Sigmoid colon (tissue), 7 donors: ENCODE measurements around the gene RABGGTA. TPM values are rescaled to one million over a fixed set of nuclear protein-coding genes. Genes with fewer than 3 reads are reported as not detected.

ENCODE experiments used
- DNase-seq: peaks from one replicate; pipeline ENCODE4 v3.0.0-alpha.2; 2019
- H3K27ac ChIP-seq, 4 donors: fragments of 200-600 bp; sonication (generic); one replicate each; pipeline ENCODE4 v1.5.1; 2016 to 2019; ENCODE audit warnings: mild to moderate bottlenecking in 1 of 4
- H3K27me3 ChIP-seq, 3 donors: fragments of 200-600 bp; sonication (generic); one replicate each; pipeline ENCODE4 v1.5.1; 2019; ENCODE audit warnings: mild to moderate bottlenecking in 1 of 3
- H3K36me3 ChIP-seq, 4 donors: fragments of 200-600 bp; sonication (generic); one replicate each; pipeline ENCODE4 v1.5.1; 2016 to 2019
- H3K4me1 ChIP-seq, 4 donors: fragments of 200-600 bp; sonication (generic); one replicate each; pipeline ENCODE4 v1.5.1; 2017 to 2019
- H3K4me3 ChIP-seq, 4 donors: fragments of 200-600 bp; sonication (generic); one replicate each; pipeline ENCODE4 v1.5.1; 2017 to 2019; ENCODE audit warnings: mild to moderate bottlenecking in 2 of 4, moderate library complexity in 1 of 4
- H3K9me3 ChIP-seq, 4 donors: fragments of 200-600 bp in 3 of 4; sonication (generic) in 3 of 4; one replicate each; pipeline versions ENCODE4 v1.5.1 to v1.6.1; 2013 to 2019
- CTCF ChIP-seq, 4 experiments: fragments of 450-650 bp in 3 of 4; fragments of 200-600 bp in 1 of 4; IDR thresholded peaks; one replicate each; pipeline ENCODE4 v1.5.1; 2016 to 2019; ENCODE audit warnings: antibody characterized with exemption in 4 of 4, mild to moderate bottlenecking in 3 of 4, moderate library complexity in 2 of 4
- EP300 ChIP-seq, 4 donors: sonication (generic); formaldehyde crosslinking; IDR thresholded peaks; one replicate each; pipeline ENCODE4 v1.6.1; 2017; ENCODE audit warnings: antibody characterized with exemption in 4 of 4
- POLR2A ChIP-seq, 2 donors: fragments of 450-650 bp; IDR thresholded peaks; one replicate each; pipeline ENCODE4 v1.6.1; 2016; ENCODE audit warnings: antibody characterized with exemption in 2 of 2, mild to moderate bottlenecking in 2 of 2, moderate library complexity in 2 of 2
- POLR2AphosphoS5 ChIP-seq, 4 donors: sonication (generic); formaldehyde crosslinking; IDR thresholded peaks; one replicate each; pipeline ENCODE4 v1.6.1; 2017; ENCODE audit warnings: antibody characterized with exemption in 4 of 4
- WGBS, 2 donors: extraction: QIAGEN DNeasy Blood & Tissue Kit; methylation state at CpG; one replicate each; pipeline ENCODE4 v1.1.7; 2013; 5-methylcytosine and 5-hydroxymethylcytosine counted together
- intact Hi-C: fragments of 100-400 bp; cut with DNase I; formaldehyde crosslinking; loops from one replicate; pipeline ENCODE4 v1.15.1; 2023
- polyA plus RNA-seq, 3 donors: library from polyadenylated mRNA; stranded (reverse); fragments of 200-250 nt; gene quantifications; one replicate each; pipeline ENCODE4 v1.2.3, GENCODE V29; 2013
- total RNA-seq, 4 donors: library from RNA; depleted of rRNA; stranded (reverse); fragments of >200 nt; gene quantifications; one replicate each; pipeline ENCODE4 v1.1.0, GENCODE V29; 2016
- donor health status: healthy with polysubstance abuse.
- donor health status: Bipolar disorder and iron deficiency.
- donor health status: healthy.

RABGGTA gene
- total and polyA plus RNA-seq, 7 donors = 14.0 to 32.4 (median 25.2) TPM

DNA sequence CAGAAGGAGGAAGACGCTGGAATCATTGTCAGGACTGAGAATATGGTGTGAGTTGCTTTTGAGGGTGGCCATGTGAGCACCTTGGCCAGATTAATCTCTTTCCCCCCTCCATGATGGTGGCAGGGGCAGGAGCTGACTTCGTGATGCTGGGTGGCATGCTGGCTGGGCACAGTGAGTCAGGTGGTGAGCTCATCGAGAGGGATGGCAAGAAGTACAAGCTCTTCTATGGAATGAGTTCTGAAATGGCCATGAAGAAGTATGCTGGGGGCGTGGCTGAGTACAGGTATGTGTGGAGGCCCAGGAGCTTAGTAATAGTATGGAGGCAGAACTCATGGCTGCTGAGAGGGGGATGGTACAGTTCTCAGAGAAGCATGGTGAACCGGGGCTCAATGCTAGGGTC, 33.3 kb downstream of the RABGGTA start:
- no peak for DNase-seq
- H3K9me3 ChIP-seq = no peaks in the 10 kb centered on the region
- 85 to 92% methylated on average over 5 of the region's 5 CpGs for WGBS, 2 donors
- no peak overlapping the region for H3K4me3 ChIP-seq
- H3K27me3 ChIP-seq = no peaks in the 10 kb centered on the region
- TF ChIP-seq CTCF (IDR thresholded peaks at IDR 0.05) = no peak
- no peak for TF ChIP-seq POLR2A (IDR thresholded peaks at IDR 0.05)
- TF ChIP-seq EP300 (IDR thresholded peaks at IDR 0.05) = no peak
- no peak for TF ChIP-seq POLR2AphosphoS5 (IDR thresholded peaks at IDR 0.05)
- intact Hi-C loops = no loop called here
- peaks cover 30 to 70% (median 45%) of the 10 kb centered on the region in 4 donors for H3K36me3 ChIP-seq
- peaks cover 0 to 52% (median 44%) of the 10 kb centered on the region in 4 donors for H3K4me1 ChIP-seq
- H3K27ac ChIP-seq = no peak overlapping the region

GRCh38 chr14:24237463-24237955, 33.9 kb downstream of the RABGGTA start:
- no peak for DNase-seq
- intact Hi-C loops = no loop called here

DNA sequence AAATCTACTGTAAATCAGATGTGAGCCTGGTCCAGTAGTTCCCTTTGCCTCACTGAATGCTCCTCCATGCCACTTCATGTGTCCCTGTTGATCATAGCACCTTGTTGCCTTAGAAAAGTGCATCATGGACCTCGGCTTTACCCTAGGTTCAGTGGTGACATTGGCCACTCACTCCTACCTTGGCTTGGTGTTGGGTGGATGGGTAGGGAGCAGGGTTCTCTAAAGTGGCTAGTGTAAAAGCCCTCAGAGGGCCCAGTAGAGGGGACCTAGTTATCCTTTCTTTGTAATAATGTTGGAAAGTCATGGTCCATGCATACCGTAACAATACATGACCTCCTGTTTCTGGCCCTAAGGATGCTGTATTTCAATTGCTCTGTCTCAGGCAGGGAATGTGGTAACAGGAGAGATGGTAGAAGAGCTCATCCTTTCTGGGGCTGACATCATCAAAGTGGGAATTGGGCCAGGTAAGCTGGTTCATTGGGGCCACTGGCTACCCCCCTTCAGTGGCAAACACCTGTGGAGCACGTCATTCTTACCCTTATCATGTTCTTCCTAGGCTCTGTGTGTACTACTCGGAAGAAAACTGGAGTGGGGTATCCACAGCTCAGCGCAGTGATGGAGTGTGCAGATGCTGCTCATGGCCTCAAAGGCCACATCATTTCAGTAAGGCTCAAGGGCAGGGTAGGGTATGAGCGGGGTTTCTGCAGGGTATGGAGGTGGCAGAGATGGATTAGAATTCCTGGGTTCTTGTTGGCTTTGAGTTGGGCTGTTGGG, 34.5 kb downstream of the RABGGTA start:
- H3K27me3 ChIP-seq = no peaks in the 10 kb centered on the region
- intact Hi-C loops = no loop called here
- 93 to 97% methylated on average over 6 of the region's 6 CpGs for WGBS, 2 donors
- H3K9me3 ChIP-seq = no peaks in the 10 kb centered on the region
- TF ChIP-seq CTCF (IDR thresholded peaks at IDR 0.05) = no peak
- TF ChIP-seq POLR2A (IDR thresholded peaks at IDR 0.05) = no peak
- no peak for TF ChIP-seq EP300 (IDR thresholded peaks at IDR 0.05)
- TF ChIP-seq POLR2AphosphoS5 (IDR thresholded peaks at IDR 0.05) = no peak
- H3K4me3 ChIP-seq = no peak overlapping the region
- no peak for DNase-seq
- H3K27ac ChIP-seq = no peak overlapping the region
- H3K4me1 ChIP-seq = peaks cover 0 to 52% (median 45%) of the 10 kb centered on the region in 4 donors
- H3K36me3 ChIP-seq = peaks cover 30 to 70% (median 45%) of the 10 kb centered on the region in 4 donors

More at GRCh38 chr14:24237463-24237955, 33.9 kb downstream of the RABGGTA start:
- no peak overlapping the region for H3K4me3 ChIP-seq
- H3K4me1 ChIP-seq = peaks cover 0 to 52% (median 45%) of the 10 kb centered on the region in 4 donors
- no peaks in the 10 kb centered on the region for H3K27me3 ChIP-seq
- peaks cover 30 to 70% (median 45%) of the 10 kb centered on the region in 4 donors for H3K36me3 ChIP-seq
- 92 to 97% methylated on average over 2 of the region's 2 CpGs for WGBS, 2 donors
- H3K9me3 ChIP-seq = no peaks in the 10 kb centered on the region
- H3K27ac ChIP-seq = no peak overlapping the region
- TF ChIP-seq POLR2AphosphoS5 (IDR thresholded peaks at IDR 0.05) (no peak), CTCF (IDR thresholded peaks at IDR 0.05) (no peak), POLR2A (IDR thresholded peaks at IDR 0.05) (no peak), EP300 (IDR thresholded peaks at IDR 0.05) (no peak)

GRCh38 chr14:24235804-24236688, 35.4 kb downstream of the RABGGTA start:
- Histone ChIP-seq H3K4me3 (no peak overlapping the region), H3K4me1 (peaks cover 0 to 51% (median 43%) of the 10 kb centered on the region in 4 donors), H3K9me3 (no peaks in the 10 kb centered on the region), H3K36me3 (peaks cover 30 to 67% (median 44%) of the 10 kb centered on the region in 4 donors), H3K27ac (no peak overlapping the region), H3K27me3 (no peaks in the 10 kb centered on the region)
- WGBS, 2 donors = 92 to 94% methylated on average over 5 of the region's 5 CpGs
- intact Hi-C loops = no loop called here
- DNase-seq = no peak
- TF ChIP-seq POLR2A (IDR thresholded peaks at IDR 0.05) = no peak
- no peak for TF ChIP-seq CTCF (IDR thresholded peaks at IDR 0.05)
- no peak for TF ChIP-seq POLR2AphosphoS5 (IDR thresholded peaks at IDR 0.05)
- TF ChIP-seq EP300 (IDR thresholded peaks at IDR 0.05) = no peak
